Caco-2 (cell line): Measurements from ENCODE around the gene RNFT2. TPM values are rescaled to one million over a fixed set of nuclear protein-coding genes. Genes with fewer than 3 reads are reported as not detected.

Source experiments
- BruUV-seq: library from RNA; stranded (reverse); fragments of 400-500 nt; replicated peaks from 2 replicates; lab custom pipeline; 2021; lab: Mats Ljungman, UMichigan
- CTCF ChIA-PET: fragments of 300-600 bp; sonication (Branson Sonifier 250); formaldehyde crosslinking; loops from one replicate; lab custom pipeline; 2022; ENCODE audit warnings: antibody characterized with exemption; lab: Charles Lee
- POLR2A ChIA-PET: fragments of 300-600 bp; sonication (Branson Sonifier 250); formaldehyde crosslinking; loops from one replicate; lab custom pipeline; 2022; ENCODE audit warnings: antibody characterized with exemption; lab: Charles Lee
- DNase-seq, 2 experiments: peaks; one replicate each; pipeline versions ENCODE4 v3.0.0 to v3.0.0-alpha.2; 2020 to 2022
- H3K27me3 ChIP-seq: replicated peaks from 2 replicates; pipeline ENCODE4 v1.6.0; 2011; ENCODE audit warnings: low read length; ENCODE audit not compliant: control insufficient read depth, insufficient read depth
- H3K36me3 ChIP-seq: 2 replicates; pipeline ENCODE4 v1.5.1; 2011; ENCODE audit warnings: low read length; ENCODE audit not compliant: control insufficient read depth, insufficient read depth
- H3K4me1 ChIP-seq: fragments of 250-450 bp; sonication (Bioruptor Pico); 2 replicates; pipeline ENCODE4 v1.5.1; 2020; ENCODE audit warnings: mild to moderate bottlenecking
- H3K4me3 ChIP-seq: 2 replicates; pipeline ENCODE4 v1.5.1; 2011; ENCODE audit warnings: low read depth, mild to moderate bottlenecking, control low read depth, low read length
- H3K9me3 ChIP-seq: fragments of 250-450 bp; sonication (Bioruptor Pico); 2 replicates; pipeline ENCODE4 v1.5.1; 2020; ENCODE audit warnings: mild to moderate bottlenecking, moderate library complexity
- H3K27ac Mint-ChIP-seq: one replicate; pipeline ENCODE4 v1.8.0; 2022; ENCODE audit warnings: mixed read lengths; ENCODE audit not compliant: unreplicated experiment
- H3K27me3 Mint-ChIP-seq: one replicate; pipeline ENCODE4 v1.8.0; 2022; ENCODE audit warnings: mixed read lengths; ENCODE audit not compliant: insufficient read depth, unreplicated experiment
- H3K36me3 Mint-ChIP-seq: one replicate; pipeline ENCODE4 v1.8.0; 2022; ENCODE audit warnings: mild to moderate bottlenecking, mixed read lengths; ENCODE audit not compliant: insufficient read depth, unreplicated experiment
- H3K4me1 Mint-ChIP-seq: one replicate; pipeline ENCODE4 v1.8.0; 2022; ENCODE audit warnings: low read depth, mixed read lengths; ENCODE audit not compliant: unreplicated experiment
- H3K4me3 Mint-ChIP-seq: one replicate; pipeline ENCODE4 v1.8.0; 2022; ENCODE audit warnings: mild to moderate bottlenecking, moderate library complexity, mixed read lengths; ENCODE audit not compliant: unreplicated experiment
- H3K9me3 Mint-ChIP-seq: one replicate; pipeline ENCODE4 v1.8.0; 2022; ENCODE audit warnings: mixed read lengths; ENCODE audit not compliant: unreplicated experiment
- CTCF ChIP-seq, 2 experiments: fragments of 200-600 bp in 1 of 2; IDR thresholded peaks; 1 replicate in 1 of 2; 2 replicates in 1 of 2; pipeline versions ENCODE4 v1.5.1 to v1.8.0; 2011 to 2022; ENCODE audit warnings: antibody characterized with exemption in 1 of 2, control low read depth in 1 of 2, inconsistent platforms in 1 of 2, low read depth in 1 of 2, low read length in 1 of 2, mild to moderate bottlenecking in 1 of 2, moderate library complexity in 1 of 2; ENCODE audit not compliant: insufficient read depth in 1 of 2, severe bottlenecking in 1 of 2, unreplicated experiment in 1 of 2
- intact Hi-C: fragments of 100-400 bp; cut with micrococcal nuclease; formaldehyde crosslinking; loops from one replicate; pipeline ENCODE4 v1.10.0; 2022; ENCODE audit not compliant: unreplicated experiment
- total RNA-seq: library from RNA; stranded (reverse); gene quantifications from 2 replicates; pipeline ENCODE4 v1.2.3, GENCODE V29; 2022

The RNFT2 gene
- total RNA-seq, 1 experiment from 2014 or later: 11.6 TPM

DNA sequence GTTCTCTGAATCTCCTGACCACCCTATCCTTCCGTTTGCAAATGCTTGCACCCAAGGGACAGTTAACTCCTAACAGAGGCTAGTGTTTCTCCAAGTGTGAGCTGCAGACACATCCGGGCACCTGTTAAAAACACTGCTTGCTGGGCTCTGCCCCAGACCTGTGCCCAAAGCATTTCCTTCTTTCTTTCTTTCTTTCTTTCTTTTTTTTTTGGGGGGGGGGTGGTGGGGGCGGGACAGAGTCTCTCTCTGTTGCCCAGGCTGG lies 42.7 kb upstream of the RNFT2 start:
- Mint-ChIP-seq H3K27me3 (no peaks in the 10 kb centered on the region), H3K4me1 (peaks cover 29% of the 10 kb centered on the region), H3K36me3 (no peaks in the 10 kb centered on the region), H3K9me3 (no peaks in the 10 kb centered on the region), H3K4me3 (no peak overlapping the region), H3K27ac (no peak overlapping the region)
- no peak for DNase-seq
- H3K36me3 ChIP-seq: no peaks in the 10 kb centered on the region
- POLR2A ChIA-PET: no interaction called here
- intact Hi-C loops: loop anchor here (5.0 kb wide), 2 partner anchors 83 to 418 kb away; partner anchors contain the start of gene MED13L
- H3K27me3 ChIP-seq: no peaks in the 10 kb centered on the region; the same call in 1 of the 2 replicates
- BruUV-seq: no TSS peak
- no peak overlapping the region for H3K4me3 ChIP-seq
- H3K4me1 ChIP-seq: peaks cover 14% of the 10 kb centered on the region
- H3K9me3 ChIP-seq: no peaks in the 10 kb centered on the region
- CTCF ChIA-PET: no interaction called here
- TF ChIP-seq CTCF (IDR thresholded peaks at IDR 0.05; ENCODE audit: insufficient read depth in 1 of 2, low read depth in 1 of 2, low read length in 1 of 2, severe bottlenecking in 1 of 2, unreplicated experiment in 1 of 2): no peak

DNA sequence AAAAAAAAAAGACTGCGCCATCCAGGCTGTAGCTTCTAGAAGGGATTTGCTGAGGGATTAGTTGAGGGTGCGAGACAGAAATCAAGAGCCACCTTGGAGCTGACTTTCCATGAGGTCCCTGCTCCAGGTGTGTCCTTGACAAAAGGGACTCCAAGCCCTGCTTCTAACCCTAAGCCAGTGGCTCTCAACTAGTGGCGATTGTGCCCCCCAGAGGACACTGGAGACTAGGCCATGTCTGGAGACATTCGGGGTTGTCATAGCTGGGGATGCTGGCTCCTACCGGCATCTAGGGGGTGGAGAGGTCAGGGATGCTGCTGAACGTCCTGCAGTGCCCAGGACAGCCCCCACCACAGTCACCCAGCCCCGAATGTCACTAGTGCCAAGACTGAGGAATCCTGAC lies 40.8 kb upstream of the RNFT2 start:
- Histone ChIP-seq H3K27me3 (no peaks in the 10 kb centered on the region; the same call in 1 of the 2 replicates), H3K4me3 (no peak overlapping the region), H3K36me3 (no peaks in the 10 kb centered on the region), H3K9me3 (no peaks in the 10 kb centered on the region), H3K4me1 (peaks cover 14% of the 10 kb centered on the region)
- peak overlapping the region; percentile 29 for H3K4me3 Mint-ChIP-seq
- H3K9me3 Mint-ChIP-seq: no peaks in the 10 kb centered on the region
- ChIA-PET CTCF (interaction anchor here (0.6 to 1.8 kb wide), 6 partner anchors 9 to 286 kb away, joined by 3 to 7 read pairs (median 4); partner anchors contain the start of gene MAP1LC3B2), POLR2A (no interaction called here)
- peaks cover 23% of the 10 kb centered on the region for H3K4me1 Mint-ChIP-seq
- intact Hi-C loops: loop anchor here (5.0 kb wide), 2 partner anchors 85 to 420 kb away; partner anchors contain the start of gene MED13L
- no peaks in the 10 kb centered on the region for H3K36me3 Mint-ChIP-seq
- peak; percentile 36 to 39 for TF ChIP-seq CTCF (IDR thresholded peaks at IDR 0.05; ENCODE audit: insufficient read depth in 1 of 2, low read depth in 1 of 2, low read length in 1 of 2, severe bottlenecking in 1 of 2, unreplicated experiment in 1 of 2)
- H3K27me3 Mint-ChIP-seq: no peaks in the 10 kb centered on the region
- no TSS peak for BruUV-seq
- peak; percentile 75 to 77 for DNase-seq
- peak overlapping the region; percentile 29 for H3K27ac Mint-ChIP-seq

GRCh38 chr12:116697716-116698115 lies 40.4 kb upstream of the RNFT2 start:
- Mint-ChIP-seq H3K36me3 (no peaks in the 10 kb centered on the region), H3K27me3 (no peaks in the 10 kb centered on the region), H3K4me3 (peak overlapping the region; percentile 29), H3K4me1 (peaks cover 23% of the 10 kb centered on the region), H3K9me3 (no peaks in the 10 kb centered on the region), H3K27ac (peak overlapping the region; percentile 60)
- CTCF ChIA-PET: interaction anchor here (0.7 to 1.8 kb wide), 4 partner anchors 10 to 138 kb away, joined by 4 to 7 read pairs (median 4); partner anchors contain the start of gene MAP1LC3B2
- H3K4me1 ChIP-seq: peaks cover 14% of the 10 kb centered on the region
- no peaks in the 10 kb centered on the region for H3K9me3 ChIP-seq
- POLR2A ChIA-PET: no interaction called here
- H3K27me3 ChIP-seq: no peaks in the 10 kb centered on the region
- peak in 1 of 2 experiments; percentile 13 for DNase-seq
- no TSS peak for BruUV-seq
- H3K36me3 ChIP-seq: no peaks in the 10 kb centered on the region
- H3K4me3 ChIP-seq: no peak overlapping the region
- intact Hi-C loops: loop anchor here (5.0 kb wide), 2 partner anchors 85 to 420 kb away; partner anchors contain the start of gene MED13L
- TF ChIP-seq CTCF (IDR thresholded peaks at IDR 0.05; ENCODE audit: insufficient read depth in 1 of 2, low read depth in 1 of 2, low read length in 1 of 2, severe bottlenecking in 1 of 2, unreplicated experiment in 1 of 2): no peak
